Measurements from ENCODE around the gene PARP12.

PARP12 gene

GRCh38 chr7:140054751-140055150 is 8.0 kb downstream of the PARP12 start:
- TF ChIP-seq CTCF (IDR thresholded peaks at IDR 0.05; ENCODE audit: low read depth, low read length), result no peak
- DNase-seq (ENCODE audit: low read depth in 2 of 2), result no peak
- H3K4me3 ChIP-seq (replicated peaks in 1 of 2; ENCODE audit: low read depth in 2 of 2, low read length in 2 of 2), result no peak overlapping the region

GRCh38 chr7:140053812-140054539 is 8.8 kb downstream of the PARP12 start:
- no peak for TF ChIP-seq CTCF (IDR thresholded peaks at IDR 0.05; ENCODE audit: low read depth, low read length)
- H3K4me3 ChIP-seq (replicated peaks in 1 of 2; ENCODE audit: low read depth in 2 of 2, low read length in 2 of 2), result no peak overlapping the region
- DNase-seq (ENCODE audit: low read depth in 2 of 2), result no peak

GRCh38 chr7:140051820-140052219 is 10.9 kb downstream of the PARP12 start:
- no peak for DNase-seq (ENCODE audit: low read depth in 2 of 2)
- no peak for TF ChIP-seq CTCF (IDR thresholded peaks at IDR 0.05; ENCODE audit: low read depth, low read length)
- H3K4me3 ChIP-seq (replicated peaks in 1 of 2; ENCODE audit: low read depth in 2 of 2, low read length in 2 of 2), result no peak overlapping the region

- DNase-seq (ENCODE audit: low read depth in 2 of 2), result no peak
- no peak overlapping the region for H3K4me3 ChIP-seq (replicated peaks in 1 of 2; ENCODE audit: low read depth in 2 of 2, low read length in 2 of 2)
- no peak for TF ChIP-seq CTCF (IDR thresholded peaks at IDR 0.05; ENCODE audit: low read depth, low read length)
Measured at GRCh38 chr7:140050100-140050499, 12.7 kb downstream of the PARP12 start.

- peak; percentile 35 to 52 for DNase-seq (ENCODE audit: low read depth in 2 of 2)
- no peak overlapping the region for H3K4me3 ChIP-seq (replicated peaks in 1 of 2; ENCODE audit: low read depth in 2 of 2, low read length in 2 of 2)
- TF ChIP-seq CTCF (IDR thresholded peaks at IDR 0.05; ENCODE audit: low read depth, low read length), result no peak
Measured at GRCh38 chr7:140049339-140050024, 13.3 kb downstream of the PARP12 start.

GRCh38 chr7:140048989-140049338 is 13.8 kb downstream of the PARP12 start:
- DNase-seq (ENCODE audit: low read depth in 2 of 2), result no peak
- H3K4me3 ChIP-seq (replicated peaks in 1 of 2; ENCODE audit: low read depth in 2 of 2, low read length in 2 of 2), result no peak overlapping the region
- TF ChIP-seq CTCF (IDR thresholded peaks at IDR 0.05; ENCODE audit: low read depth, low read length), result no peak

Data from cardiac fibroblast (primary cell).